ENCODE data around the gene ATP11A.

DNA sequence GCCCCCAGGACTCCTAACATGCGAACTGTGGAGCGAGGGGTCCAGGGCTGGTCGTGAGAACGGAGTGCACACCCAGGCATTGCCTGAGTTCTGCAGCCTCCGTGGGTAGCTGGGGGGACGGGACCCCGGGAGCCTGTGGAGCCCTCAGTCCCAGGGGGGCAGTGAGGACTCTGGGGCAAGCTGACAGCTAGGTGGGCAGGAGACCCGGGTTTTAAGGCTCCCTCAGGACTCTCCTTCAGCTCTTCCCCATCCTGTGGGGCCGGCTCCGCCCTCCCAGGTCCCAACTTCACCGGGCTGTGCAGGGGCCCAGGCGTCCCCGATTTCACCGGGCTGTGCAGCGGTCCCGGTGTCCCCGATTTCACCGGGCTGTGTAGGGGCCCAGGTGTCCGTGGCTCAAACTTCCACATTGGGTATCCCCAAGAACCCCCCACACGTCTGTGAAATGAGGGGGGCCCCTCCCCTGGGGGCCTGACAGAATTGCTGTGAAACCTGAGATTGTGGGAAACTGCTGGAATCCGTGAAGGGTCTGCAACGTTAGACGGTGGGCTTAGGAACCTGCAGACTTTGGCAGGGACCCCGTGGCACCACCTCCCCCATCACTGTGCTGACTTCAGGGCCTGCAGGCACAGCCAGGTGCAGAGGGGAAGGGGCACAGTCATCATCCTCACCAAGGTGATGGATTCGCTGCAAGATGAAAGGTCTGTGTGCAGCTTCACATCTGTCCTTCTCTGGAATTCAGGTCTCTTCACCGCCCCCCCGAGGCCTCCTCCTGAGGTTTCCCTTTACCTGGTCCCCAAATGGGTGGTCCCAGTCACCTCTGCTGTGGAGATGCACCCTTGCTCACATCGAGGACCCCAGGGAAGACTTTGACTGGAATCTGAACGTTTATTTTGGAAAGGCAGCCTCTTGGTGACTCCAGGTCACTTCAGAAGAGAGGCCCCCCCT is 206.0 kb downstream of the ATP11A start:
- no peak for TF ChIP-seq POLR2A (IDR thresholded peaks at IDR 0.05; ENCODE audit: low read length)
- no peak for TF ChIP-seq GATA1 (IDR thresholded peaks at IDR 0.05; ENCODE audit: low read depth, low read length)

Measured in erythroblast (primary cell).